H9 (cell line): ENCODE results near the gene ANXA2. TPM values are rescaled to one million over a fixed set of nuclear protein-coding genes. Genes with fewer than 3 reads are reported as not detected.

ENCODE experiments used
- DNase-seq: peaks from one replicate; pipeline ENCODE4 v3.0.0-alpha.2; 2017
- H2AFZ ChIP-seq: one replicate; pipeline ENCODE4 v1.6.1; 2013; ENCODE audit warnings: mild to moderate bottlenecking, low read length, control low read depth, moderate library complexity
- H2AK5ac ChIP-seq: 2 replicates; pipeline ENCODE4 v1.6.1; 2013; ENCODE audit warnings: low read length, control low read depth, mixed read lengths; ENCODE audit not compliant: insufficient read length
- H2BK120ac ChIP-seq: one replicate; pipeline ENCODE4 v1.6.1; 2013; ENCODE audit warnings: low read depth, mild to moderate bottlenecking, low read length, control low read depth, inconsistent platforms; ENCODE audit not compliant: poor library complexity, severe bottlenecking
- H2BK12ac ChIP-seq: 2 replicates; pipeline ENCODE4 v1.6.1; 2013; ENCODE audit warnings: low read length, control low read depth, mixed read lengths, low read depth; ENCODE audit not compliant: insufficient read length
- H2BK15ac ChIP-seq: 2 replicates; pipeline ENCODE4 v1.6.1; 2013; ENCODE audit warnings: low read depth, low read length, control low read depth
- H2BK20ac ChIP-seq: one replicate; pipeline ENCODE4 v1.6.1; 2013; ENCODE audit warnings: low read depth, mild to moderate bottlenecking, low read length, control low read depth, inconsistent platforms; ENCODE audit not compliant: poor library complexity, severe bottlenecking
- H2BK5ac ChIP-seq: 2 replicates; pipeline ENCODE4 v1.6.1; 2013; ENCODE audit warnings: low read length, control low read depth, mixed read lengths; ENCODE audit not compliant: insufficient read length
- H3K14ac ChIP-seq: 2 replicates; pipeline ENCODE4 v1.6.1; 2013; ENCODE audit warnings: low read length, control low read depth; ENCODE audit not compliant: insufficient read depth
- H3K18ac ChIP-seq: 2 replicates; pipeline ENCODE4 v1.6.1; 2013; ENCODE audit warnings: low read depth, mild to moderate bottlenecking, mixed read lengths, low read length, control low read depth; ENCODE audit not compliant: insufficient read length
- H3K23ac ChIP-seq: 2 replicates; pipeline ENCODE4 v1.6.1; 2013; ENCODE audit warnings: low read length, control low read depth, mixed read lengths, low read depth; ENCODE audit not compliant: insufficient read length
- H3K23me2 ChIP-seq: 2 replicates; pipeline ENCODE4 v1.6.1; 2013; ENCODE audit warnings: low read depth, mild to moderate bottlenecking, mixed read lengths, low read length, control low read depth; ENCODE audit not compliant: insufficient read length, poor library complexity, severe bottlenecking
- H3K27ac ChIP-seq: 2 replicates; pipeline ENCODE4 v1.5.1; 2013; ENCODE audit warnings: low read length, control low read depth, mixed read lengths, low read depth; ENCODE audit not compliant: insufficient read length
- H3K27me3 ChIP-seq: 2 replicates; pipeline ENCODE4 v1.6.1; 2013; ENCODE audit warnings: low read length, control low read depth, inconsistent platforms; ENCODE audit not compliant: insufficient read depth
- H3K4ac ChIP-seq: 2 replicates; pipeline ENCODE4 v1.6.1; 2013; ENCODE audit warnings: low read depth, mild to moderate bottlenecking, control low read depth, inconsistent platforms, low read length, moderate library complexity
- H3K4me1 ChIP-seq: 2 replicates; pipeline ENCODE4 v1.6.1; 2013; ENCODE audit warnings: low read length, control low read depth, inconsistent platforms; ENCODE audit not compliant: insufficient read depth
- H3K4me2 ChIP-seq: 2 replicates; pipeline ENCODE4 v1.6.1; 2013; ENCODE audit warnings: low read length, control low read depth, mixed read lengths; ENCODE audit not compliant: insufficient read length, insufficient read depth
- H3K56ac ChIP-seq: 2 replicates; pipeline ENCODE4 v1.6.1; 2013; ENCODE audit warnings: low read depth, mild to moderate bottlenecking, mixed read lengths, low read length, control low read depth; ENCODE audit not compliant: insufficient read length
- H3K79me1 ChIP-seq: 2 replicates; pipeline ENCODE4 v1.6.1; 2013; ENCODE audit warnings: low read depth, mild to moderate bottlenecking, moderate library complexity, low read length, control low read depth, inconsistent platforms; ENCODE audit not compliant: insufficient read depth, poor library complexity, severe bottlenecking
- H3K79me2 ChIP-seq: 2 replicates; pipeline ENCODE4 v1.6.1; 2013; ENCODE audit warnings: low read length, control low read depth, inconsistent platforms; ENCODE audit not compliant: insufficient read depth
- H3K9ac ChIP-seq: 2 replicates; pipeline ENCODE4 v1.6.1; 2013; ENCODE audit warnings: low read length, control low read depth, mixed read lengths; ENCODE audit not compliant: insufficient read length; ENCODE audit errors: extremely low read depth
- H3K9me3 ChIP-seq: one replicate; pipeline ENCODE4 v1.6.1; 2013; ENCODE audit warnings: low read depth, low read length, inconsistent platforms; ENCODE audit not compliant: control insufficient read depth
- H3T11ph ChIP-seq: one replicate; pipeline ENCODE4 v1.6.1; 2013; ENCODE audit warnings: mild to moderate bottlenecking, low read length, control low read depth, inconsistent platforms
- H4K20me1 ChIP-seq: one replicate; pipeline ENCODE4 v1.6.1; 2013; ENCODE audit not compliant: control insufficient read depth, insufficient read length, insufficient read depth
- H4K5ac ChIP-seq: 2 replicates; pipeline ENCODE4 v1.6.1; 2013; ENCODE audit warnings: low read depth, mild to moderate bottlenecking, mixed read lengths, low read length, control low read depth; ENCODE audit not compliant: insufficient read length
- H4K8ac ChIP-seq: replicated peaks from 2 replicates; pipeline ENCODE4 v1.6.1; 2013; ENCODE audit warnings: low read length, control low read depth, mixed read lengths, low read depth; ENCODE audit not compliant: insufficient read length
- H4K91ac ChIP-seq: 2 replicates; pipeline ENCODE4 v1.6.1; 2013; ENCODE audit warnings: low read depth, mild to moderate bottlenecking, moderate library complexity, mixed read lengths, low read length, control low read depth; ENCODE audit not compliant: insufficient read length
- H3K27ac Mint-ChIP-seq, 3 experiments: 2 replicates in 2 of 3; 3 replicates in 1 of 3; pipeline ENCODE4 v1.8.0; 2020 to 2021; ENCODE audit warnings: mixed read lengths in 3 of 3, mild to moderate bottlenecking in 1 of 3, moderate library complexity in 1 of 3
- H3K27me3 Mint-ChIP-seq: 2 replicates; pipeline ENCODE4 v1.8.0; 2021; ENCODE audit warnings: low read depth, mild to moderate bottlenecking, moderate library complexity, mixed read lengths
- H3K36me3 Mint-ChIP-seq, 3 experiments: 2 replicates in 2 of 3; 3 replicates in 1 of 3; pipeline ENCODE4 v1.8.0; 2020 to 2021; ENCODE audit warnings: low read depth in 3 of 3, mixed read lengths in 3 of 3; ENCODE audit not compliant: insufficient read depth in 1 of 3
- H3K4me1 Mint-ChIP-seq, 2 experiments: 2 replicates each; pipeline ENCODE4 v1.8.0; 2020; ENCODE audit warnings: mixed read lengths in 2 of 2
- H3K4me3 Mint-ChIP-seq, 2 experiments: 2 replicates in 1 of 2; 3 replicates in 1 of 2; pipeline ENCODE4 v1.8.0; 2020 to 2021; ENCODE audit warnings: mild to moderate bottlenecking in 2 of 2, mixed read lengths in 2 of 2, moderate library complexity in 1 of 2
- H3K9me3 Mint-ChIP-seq, 2 experiments: 2 replicates in 1 of 2; 3 replicates in 1 of 2; pipeline ENCODE4 v1.8.0; 2020; ENCODE audit warnings: mild to moderate bottlenecking in 2 of 2, mixed read lengths in 2 of 2, moderate library complexity in 1 of 2
- CTCF ChIP-seq: fragments of 200-600 bp; sonication (generic); conservative IDR thresholded peaks from 3 replicates; pipeline ENCODE4 v1.8.0; 2021; ENCODE audit warnings: antibody characterized with exemption, mild to moderate bottlenecking
- WGBS: extraction: QIAGEN DNeasy Blood & Tissue Kit; methylation state at CpG from one replicate; pipeline ENCODE4 v1.1.7; 2013; ENCODE audit warnings: missing lambda C conversion rate, low lambda C conversion rate, mixed read lengths; ENCODE audit not compliant: insufficient read length; ENCODE audit errors: extremely low coverage; 5-methylcytosine and 5-hydroxymethylcytosine counted together
- total RNA-seq: library from RNA; stranded (reverse); gene quantifications from 2 replicates; pipeline ENCODE4 v1.2.1, GENCODE V29; 2021

ANXA2 gene
- total RNA-seq, 1 experiment from 2014 or later, result 126 TPM

GRCh38 chr15:60382773-60383674 lies 14.8 kb downstream of the ANXA2 start:
- Mint-ChIP-seq H3K27me3 (no peaks in the 10 kb centered on the region; the same call in 1 of the 2 replicates), H3K27ac (no peak overlapping the region), H3K4me1 (peaks cover 0 to 2% of the 10 kb centered on the region in 2 experiments; a peak in 1 of 4 replicates), H3K36me3 (peaks cover 0 to 12% (median 5%) of the 10 kb centered on the region in 3 experiments; a peak in 3 of 7 replicates), H3K9me3 (no peaks in the 10 kb centered on the region), H3K4me3 (no peak overlapping the region)
- Histone ChIP-seq H3T11ph (no peak overlapping the region), H3K4me1 (no peaks in the 10 kb centered on the region), H3K23ac (no peak overlapping the region), H2BK120ac (no peak overlapping the region), H3K18ac (no peak overlapping the region), H3K4me2 (no peak overlapping the region), H2BK15ac (no peak overlapping the region), H4K20me1 (no peaks in the 10 kb centered on the region), H3K4ac (no peak overlapping the region), H2AFZ (no peak overlapping the region), H3K27me3 (no peaks in the 10 kb centered on the region), H4K5ac (no peak overlapping the region), H3K56ac (no peak overlapping the region), H2BK5ac (no peak overlapping the region), H2BK20ac (no peak overlapping the region), H3K23me2 (no peaks in the 10 kb centered on the region), H4K8ac (no peak overlapping the region), H3K9me3 (no peaks in the 10 kb centered on the region), H3K79me2 (peaks cover 3% of the 10 kb centered on the region; the same call in 1 of the 2 replicates), H3K79me1 (no peaks in the 10 kb centered on the region), H2BK12ac (no peak overlapping the region), H3K14ac (no peak overlapping the region), H2AK5ac (no peak overlapping the region), H3K27ac (no peak overlapping the region), H3K9ac (no peak overlapping the region), H4K91ac (no peak overlapping the region)
- no CpG with 5 or more reads among the region's 8 CpGs for WGBS
- no peak for DNase-seq
- TF ChIP-seq CTCF, result no peak
